Hepatocyte (in vitro differentiated cells): ENCODE results near the gene TMPRSS2.

ENCODE experiments used
- CTCF ChIP-seq: fragments of 200-600 bp; sonication (generic); IDR thresholded peaks from 2 replicates; pipeline ENCODE4 v1.5.1; 2016; ENCODE audit warnings: antibody characterized with exemption, mild to moderate bottlenecking; ENCODE audit not compliant: poor library complexity
- EZH2 ChIP-seq: fragments of 200-600 bp; sonication (generic); IDR thresholded peaks from 2 replicates; pipeline ENCODE4 v1.6.1; 2016; ENCODE audit warnings: antibody characterized with exemption, mild to moderate bottlenecking, borderline replicate concordance
- EZH2phosphoT487 ChIP-seq: fragments of 200-600 bp; sonication (generic); IDR thresholded peaks from one replicate; pipeline ENCODE4 v1.6.1; 2018; ENCODE audit warnings: antibody characterized with exemption, mild to moderate bottlenecking, low read depth, moderate library complexity; ENCODE audit not compliant: unreplicated experiment, severe bottlenecking

GRCh38 chr21:41460578-41461527 is 47.1 kb downstream of the TMPRSS2 start:
- TF ChIP-seq EZH2 (no peak), CTCF (peak; percentile 72), EZH2phosphoT487 (no peak)
